Eye (tissue), 1 donor: ENCODE data around the gene DTHD1.

Source experiments
- DNase-seq: peaks from one replicate; pipeline ENCODE4 v3.0.0-alpha.2; 2015

The DTHD1 gene

DNA sequence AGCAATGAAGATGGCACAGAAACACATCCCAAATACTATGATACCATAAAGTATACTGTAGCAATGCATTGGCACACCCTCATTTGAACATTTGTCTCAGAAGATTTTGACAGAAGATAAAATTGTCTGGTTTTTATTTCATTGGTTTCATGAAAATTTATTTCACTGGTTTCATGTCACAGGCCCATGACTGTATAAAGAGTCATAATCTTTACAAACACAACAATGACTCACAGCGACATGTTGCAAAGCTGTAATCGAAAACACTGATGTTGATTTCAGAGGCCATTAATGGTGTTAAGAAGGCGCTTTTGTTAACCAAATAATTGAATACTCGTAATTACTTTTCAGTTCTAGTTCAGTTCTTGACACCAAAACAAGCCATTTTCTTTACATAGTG, 8.1 kb upstream of the DTHD1 start:
- DNase-seq = no peak

DNA sequence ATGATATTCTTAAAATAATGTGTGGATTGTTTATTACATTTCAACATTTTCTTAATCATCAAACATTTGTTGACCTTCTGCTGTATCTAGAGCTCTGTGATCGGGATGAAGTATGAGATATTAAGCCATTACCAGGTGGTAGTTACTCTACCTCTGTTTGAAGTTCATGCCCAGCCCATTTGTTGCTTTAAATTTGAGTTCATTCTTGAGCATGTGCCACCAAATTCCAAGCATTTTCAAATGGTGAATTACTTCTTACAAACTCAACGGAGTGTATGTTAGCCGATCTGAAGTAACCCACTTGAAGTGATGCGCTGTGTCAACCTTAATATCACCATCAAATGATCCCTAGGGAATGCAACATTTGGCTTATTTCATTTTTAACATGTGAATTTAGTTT, 7.3 kb upstream of the DTHD1 start:
- no peak for DNase-seq

DNA sequence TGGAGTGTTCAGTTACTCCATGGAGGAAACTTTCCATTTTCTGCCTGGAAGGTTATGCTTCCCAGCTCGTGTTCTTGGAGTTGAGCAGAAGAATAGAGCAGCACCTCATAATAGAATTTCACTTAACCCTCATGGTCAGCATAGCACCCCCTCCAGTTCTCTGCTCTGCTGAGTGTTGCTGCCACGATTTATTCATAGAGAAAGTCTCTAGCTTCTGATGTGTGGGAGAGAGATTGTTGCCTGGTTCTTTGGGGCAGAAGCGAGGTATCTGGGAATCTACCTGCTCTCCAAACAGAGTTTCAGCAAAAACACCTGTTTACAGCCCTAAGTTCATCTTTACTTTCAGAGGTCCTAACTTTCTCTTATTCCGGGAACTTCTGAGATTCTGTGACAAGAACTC, 3.9 kb upstream of the DTHD1 start:
- no peak for DNase-seq

DNA sequence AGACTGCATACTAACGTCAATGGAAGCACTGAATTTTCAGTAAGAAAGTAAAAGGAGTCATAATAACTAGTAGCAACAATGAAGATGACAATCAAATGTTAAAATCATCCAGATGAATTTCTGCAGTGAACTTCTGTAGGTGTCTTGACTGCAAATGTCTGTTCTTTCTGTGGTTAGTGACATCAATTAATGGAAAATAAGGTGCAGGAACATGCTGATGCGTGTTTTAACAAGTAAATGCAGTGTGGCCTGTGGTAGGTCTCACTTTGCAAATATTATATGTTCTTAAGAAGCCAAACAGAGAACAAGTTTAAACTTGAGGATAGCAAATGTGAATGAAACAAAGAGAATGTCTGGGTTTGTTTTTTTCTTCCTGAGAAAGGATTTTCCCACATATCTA, 2.6 kb upstream of the DTHD1 start:
- DNase-seq = no peak

DNA sequence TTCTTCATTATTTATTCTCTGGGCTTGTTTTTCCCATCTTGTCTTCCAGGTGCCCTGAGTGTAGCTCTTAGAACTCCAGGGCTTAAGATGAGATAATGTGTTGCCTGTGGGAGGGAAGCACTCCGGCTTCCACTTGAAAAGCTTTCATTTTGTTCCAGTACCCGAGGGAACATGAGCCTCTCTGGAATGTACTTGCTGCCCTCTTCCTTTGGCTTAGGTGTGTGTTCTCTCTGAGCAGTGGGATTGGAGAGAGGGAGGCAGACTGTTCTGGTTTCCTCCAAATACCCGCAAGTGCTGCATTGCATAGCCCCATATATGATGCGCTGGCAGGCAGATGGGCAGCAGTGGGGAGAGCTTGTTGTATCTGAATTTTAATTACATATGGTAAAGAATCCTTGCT, 861 bp upstream of the DTHD1 start:
- DNase-seq = peak; percentile 44

DNA sequence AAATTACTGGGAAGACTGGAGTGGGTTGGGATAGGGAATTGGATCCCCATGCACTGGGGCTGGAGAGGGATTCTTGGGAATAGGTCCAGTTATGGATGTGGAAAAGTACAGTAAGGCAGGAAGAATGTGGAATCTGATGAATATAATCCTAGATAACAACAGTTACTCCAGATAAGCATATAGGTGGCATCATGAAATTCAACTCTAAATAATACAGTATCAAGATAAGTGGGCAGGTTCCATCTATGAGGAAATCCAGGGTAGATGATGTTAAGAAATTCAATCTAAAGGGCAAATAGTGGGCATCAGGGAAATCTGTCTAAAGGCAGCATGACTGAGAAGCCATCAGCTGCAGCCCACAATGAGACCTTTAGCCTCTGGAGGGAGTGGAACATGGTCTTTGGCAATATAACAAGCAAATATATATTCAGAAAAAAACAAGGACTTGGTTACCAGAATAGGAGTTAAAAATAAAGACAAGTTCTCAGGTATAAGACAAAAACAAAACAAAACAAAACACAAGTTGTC, 1.2 kb downstream of the DTHD1 start:
- DNase-seq = no peak

DNA sequence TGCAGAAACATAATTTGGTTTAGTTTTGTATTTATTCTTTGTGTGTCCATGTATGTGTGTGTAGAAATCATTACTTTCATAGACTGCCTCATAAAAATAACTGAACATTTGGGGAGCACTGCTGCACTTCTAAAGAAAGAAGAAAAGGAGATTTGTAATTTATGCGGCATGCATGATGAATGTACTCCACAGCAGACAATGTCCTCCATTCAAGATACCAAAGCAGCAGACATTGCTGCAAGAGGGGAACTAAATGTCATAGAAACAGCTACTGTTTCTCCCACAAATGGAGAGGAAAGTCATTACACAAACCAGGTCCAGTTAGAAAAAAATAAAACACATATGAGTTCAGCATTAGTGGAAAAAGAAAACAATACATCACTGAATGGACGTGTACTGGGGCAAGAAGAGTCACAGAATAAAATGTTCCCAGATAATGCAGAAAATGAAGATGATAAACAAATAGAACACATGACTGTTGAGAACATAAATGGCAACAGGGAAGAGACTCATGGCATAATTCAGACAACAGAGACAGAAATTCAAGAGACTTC, 2.6 kb downstream of the DTHD1 start:
- no peak for DNase-seq

DNA sequence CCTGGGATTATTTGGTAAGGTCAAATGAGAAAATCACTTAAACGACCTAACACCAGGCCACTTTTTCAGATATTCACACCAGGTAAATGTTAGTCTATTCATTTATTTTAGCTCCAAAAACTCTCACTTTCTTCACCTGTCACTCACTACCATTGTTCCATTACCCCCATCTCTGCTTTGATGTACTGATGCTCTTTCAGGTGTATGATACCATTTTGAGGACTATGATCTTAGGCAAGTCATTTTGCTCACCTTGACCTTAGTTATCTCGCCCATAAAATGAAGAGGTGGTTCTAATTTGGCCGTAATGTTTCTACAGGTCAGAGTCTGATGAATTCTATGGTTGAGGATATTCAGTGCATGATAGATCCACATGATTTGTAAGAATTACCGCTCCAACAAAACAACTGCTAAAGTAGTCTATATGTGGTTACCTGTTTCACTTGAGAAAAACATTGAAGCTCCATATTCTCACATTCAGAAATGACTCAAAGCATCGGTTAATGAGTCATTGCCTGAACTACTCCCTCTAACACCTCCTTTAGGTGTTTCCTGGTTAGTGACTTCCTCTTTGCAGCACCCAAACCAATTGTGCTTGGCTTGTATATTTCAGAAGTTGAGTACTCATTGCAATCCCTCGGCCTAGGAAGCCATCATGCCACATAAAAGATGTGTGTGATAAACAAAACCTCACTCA, 4.5 kb downstream of the DTHD1 start:
- no peak for DNase-seq

DNA sequence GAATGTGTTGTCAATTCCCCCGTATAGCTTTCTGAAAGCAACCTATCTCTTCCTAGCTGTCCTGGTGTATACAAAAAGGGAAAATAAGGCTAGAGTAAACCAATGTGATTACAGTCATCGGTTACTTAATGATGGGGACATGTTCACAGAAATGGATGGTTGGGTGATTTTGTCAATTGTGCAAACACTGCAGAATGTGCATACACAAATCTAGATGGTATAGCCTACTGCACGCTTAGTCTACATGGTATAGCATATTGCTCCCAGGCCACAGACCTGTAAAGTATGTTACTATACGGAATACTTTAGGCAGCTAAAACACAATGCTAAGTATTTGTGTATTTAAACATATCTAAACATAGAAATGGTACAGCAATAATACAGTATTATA, 5.1 kb downstream of the DTHD1 start:
- DNase-seq = no peak

DNA sequence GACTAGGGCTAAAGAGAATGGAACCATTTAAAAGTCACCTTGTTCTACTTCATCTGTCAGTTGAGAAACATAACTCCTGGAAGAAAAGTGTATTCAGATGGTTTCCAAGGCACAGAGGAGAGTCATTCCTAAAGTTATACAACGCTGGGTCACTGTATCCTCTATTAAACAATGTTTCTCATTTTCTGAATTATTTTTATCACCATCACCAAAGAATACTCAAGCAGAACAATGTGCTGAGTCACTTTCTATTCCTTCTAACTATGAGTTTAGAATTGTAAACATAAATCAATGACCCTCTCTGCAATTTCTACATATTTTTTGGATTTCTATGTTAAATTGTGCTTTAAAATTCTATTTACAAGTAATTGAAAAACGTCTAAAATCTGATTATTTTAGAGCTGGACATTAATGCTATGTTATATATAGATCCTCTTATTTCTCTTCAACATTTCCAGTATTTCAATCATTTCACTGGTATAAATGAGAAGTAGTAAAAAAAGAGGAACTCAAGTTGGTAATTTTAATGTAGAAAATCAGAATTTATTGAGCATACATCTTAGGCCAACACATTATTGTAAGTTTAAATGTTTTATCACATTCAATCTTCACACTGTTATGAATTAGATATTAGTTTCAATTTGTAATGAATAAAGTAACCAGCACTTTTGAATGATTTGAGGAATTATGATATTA, 7.5 kb downstream of the DTHD1 start:
- no peak for DNase-seq

DNA sequence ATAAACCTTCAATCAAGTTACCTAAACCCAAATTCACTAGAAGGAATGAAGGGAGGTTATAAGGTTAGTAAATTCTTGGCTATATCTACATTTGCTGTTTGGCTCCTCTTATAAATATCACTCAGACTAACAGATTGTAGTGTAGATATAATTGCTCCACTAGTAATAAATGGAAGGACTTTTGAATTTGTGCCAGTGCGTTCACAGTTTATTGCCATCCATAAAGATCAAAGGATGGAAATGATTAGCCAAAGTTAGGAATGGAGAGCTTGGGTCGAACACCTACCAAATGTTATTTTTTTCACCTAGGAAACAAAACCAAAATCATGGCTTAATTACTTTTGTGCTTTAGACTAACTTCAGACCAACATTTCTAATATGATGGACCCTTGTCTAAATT, 9.2 kb downstream of the DTHD1 start:
- no peak for DNase-seq

DNA sequence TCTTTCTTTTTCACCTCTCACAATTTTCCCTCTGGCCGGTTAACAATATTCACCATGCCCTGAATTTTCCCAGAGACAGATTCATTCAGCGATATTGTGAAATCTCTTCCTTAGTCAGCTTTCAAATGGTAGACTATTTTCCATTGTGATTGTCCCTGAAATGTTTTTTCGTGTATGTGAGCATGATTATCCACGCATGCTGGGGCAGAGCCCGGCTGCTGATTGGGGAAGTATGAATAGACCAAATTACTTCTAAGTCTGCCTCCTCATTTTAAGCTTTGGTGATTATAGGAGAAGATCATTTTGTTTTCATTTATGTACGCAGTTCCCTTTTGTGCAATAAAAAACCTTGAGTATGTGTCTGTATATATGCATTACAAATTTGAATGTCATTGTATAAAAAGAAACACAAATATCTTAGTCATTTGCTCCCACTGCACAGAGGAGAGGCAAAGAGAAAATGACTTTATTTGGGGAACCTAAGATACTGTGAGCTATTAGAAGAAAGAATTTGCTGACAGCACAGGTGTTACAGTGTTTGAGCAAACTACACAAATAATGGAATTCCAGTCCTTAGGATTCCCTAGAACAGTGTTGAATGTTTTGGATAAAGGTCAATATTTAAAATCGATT, 11.3 kb downstream of the DTHD1 start:
- DNase-seq = no peak

DNA sequence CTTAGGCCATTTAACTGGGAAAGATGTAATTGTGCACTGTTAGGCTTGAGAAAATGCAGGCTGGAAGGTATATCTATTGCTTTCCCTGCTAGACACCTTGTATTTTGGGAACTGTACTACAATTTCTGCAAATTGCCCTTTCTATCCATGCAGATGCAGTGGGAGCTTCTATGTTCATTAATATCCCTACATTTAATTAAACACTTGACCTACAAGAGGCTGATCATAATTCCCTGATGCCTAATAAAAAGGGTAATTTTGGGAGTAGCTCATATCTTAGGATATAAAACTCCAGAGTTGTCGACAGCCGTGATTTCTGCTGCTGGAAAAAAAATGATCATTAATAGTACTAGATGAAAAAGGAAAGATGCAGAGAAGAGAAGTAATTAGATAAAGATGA, 19.7 kb downstream of the DTHD1 start:
- DNase-seq = no peak

DNA sequence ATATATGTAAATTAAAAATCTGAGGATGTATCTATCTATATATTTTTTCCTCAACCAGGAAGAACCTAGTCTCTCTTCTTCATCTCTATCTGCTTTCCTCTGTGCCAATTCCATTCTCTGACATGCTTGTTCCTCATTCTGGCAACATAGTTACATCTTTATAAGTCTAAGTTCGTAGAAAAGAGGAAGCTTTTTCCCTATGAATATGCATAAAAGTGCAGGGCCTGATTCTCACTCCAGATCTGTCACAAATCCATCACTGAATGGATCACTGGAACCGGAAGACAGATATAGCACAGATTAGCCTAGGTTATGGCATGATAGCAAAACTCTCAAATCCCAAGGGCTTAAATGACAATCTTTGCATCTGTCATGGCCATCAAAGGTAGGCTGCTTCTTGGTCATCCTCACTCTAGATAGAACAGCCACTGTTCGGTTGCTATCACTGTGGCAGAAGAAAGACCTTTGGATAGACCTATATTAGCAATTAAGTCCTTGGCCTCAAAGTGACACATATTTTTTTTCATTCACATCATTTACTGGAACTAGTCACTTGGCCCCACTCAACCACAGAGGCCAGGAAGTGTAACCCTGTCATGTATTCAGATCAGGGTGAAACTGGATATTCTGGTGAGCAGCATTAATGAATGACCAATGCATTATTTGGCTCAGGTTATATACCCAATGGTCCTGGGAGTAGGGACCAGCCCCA, 22.2 kb downstream of the DTHD1 start:
- no peak for DNase-seq

DNA sequence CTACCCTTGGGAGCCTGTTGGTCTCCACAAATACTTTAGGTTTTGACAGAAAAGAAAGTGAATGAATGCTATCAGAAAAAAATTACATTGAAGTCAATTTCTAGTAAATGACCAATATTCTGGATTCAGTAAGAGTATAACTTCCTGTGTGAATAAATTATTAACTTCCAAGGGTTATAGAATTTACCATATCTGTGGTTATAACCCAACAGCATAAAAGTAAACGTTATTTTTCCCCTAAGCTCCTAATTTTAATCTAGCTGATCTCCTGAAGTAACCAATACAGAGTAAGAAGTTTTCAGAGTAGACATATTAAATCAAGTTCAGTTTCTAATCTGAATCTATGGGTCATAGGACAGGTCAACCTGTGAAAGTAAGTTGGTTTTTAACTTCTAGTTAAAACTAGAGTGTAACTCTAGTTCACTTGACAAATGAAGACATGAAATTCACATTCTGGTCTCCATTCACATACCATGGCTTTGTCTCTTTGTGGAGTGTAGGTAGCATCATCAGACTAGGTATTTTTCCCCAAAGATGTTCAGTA, 22.8 kb downstream of the DTHD1 start:
- no peak for DNase-seq

DNA sequence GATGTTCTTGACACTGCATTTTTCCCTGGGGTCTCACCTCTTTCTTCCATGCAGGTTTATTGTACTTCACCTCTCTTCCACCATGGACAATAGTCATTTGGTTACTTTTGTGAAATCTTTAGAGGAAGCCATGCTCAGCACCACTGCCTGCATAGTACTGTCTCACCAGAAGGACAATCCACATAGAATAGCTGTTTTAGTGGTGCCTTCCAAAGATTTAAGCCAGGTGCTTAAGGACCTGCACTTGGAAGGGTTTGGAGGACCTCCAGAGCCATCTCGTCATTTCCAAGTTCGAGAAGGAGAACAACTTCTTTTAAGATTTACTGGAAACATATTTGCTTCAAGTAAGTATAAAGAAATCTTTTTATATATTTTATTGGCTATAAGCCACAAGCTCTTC, 26.7 kb downstream of the DTHD1 start:
- no peak for DNase-seq

DNA sequence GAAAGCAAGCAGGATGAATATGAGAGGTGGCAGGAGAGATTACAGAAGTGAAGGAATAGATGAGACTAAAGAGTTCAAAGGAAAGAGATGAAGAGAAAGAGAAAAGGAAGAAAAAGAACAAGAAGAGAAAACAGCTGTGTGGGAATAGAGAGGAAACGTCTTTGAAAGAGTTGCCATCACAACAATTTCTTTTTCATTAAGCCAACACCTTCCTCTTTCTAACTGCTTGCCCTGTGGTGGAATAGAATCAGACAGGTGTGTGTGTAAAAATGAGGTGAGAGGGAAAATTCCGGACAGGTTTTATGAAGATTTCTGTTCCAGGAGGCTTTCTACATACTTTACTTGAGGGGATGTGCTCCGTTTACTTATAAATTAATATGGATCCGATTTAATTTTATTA, 28.8 kb downstream of the DTHD1 start:
- no peak for DNase-seq

DNA sequence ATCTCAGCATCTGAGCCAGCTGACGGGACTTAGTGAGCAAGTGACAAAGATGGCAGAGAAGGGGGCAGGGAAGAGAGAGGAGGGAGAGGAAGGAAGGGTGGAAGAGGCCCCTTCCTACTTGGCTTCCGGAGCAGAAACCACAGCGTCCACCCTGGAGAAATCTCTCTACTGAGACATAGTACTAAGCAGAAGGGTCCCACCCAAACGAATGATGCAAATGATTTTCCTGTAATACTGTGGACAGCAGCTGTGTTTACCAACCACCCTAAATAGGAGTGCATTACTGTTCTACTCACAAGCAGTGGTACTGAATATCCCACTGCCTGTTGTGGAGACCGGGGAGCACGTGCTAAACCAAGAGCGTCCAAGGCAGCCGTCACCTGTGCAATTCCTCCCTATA, 29.4 kb downstream of the DTHD1 start:
- no peak for DNase-seq

DNA sequence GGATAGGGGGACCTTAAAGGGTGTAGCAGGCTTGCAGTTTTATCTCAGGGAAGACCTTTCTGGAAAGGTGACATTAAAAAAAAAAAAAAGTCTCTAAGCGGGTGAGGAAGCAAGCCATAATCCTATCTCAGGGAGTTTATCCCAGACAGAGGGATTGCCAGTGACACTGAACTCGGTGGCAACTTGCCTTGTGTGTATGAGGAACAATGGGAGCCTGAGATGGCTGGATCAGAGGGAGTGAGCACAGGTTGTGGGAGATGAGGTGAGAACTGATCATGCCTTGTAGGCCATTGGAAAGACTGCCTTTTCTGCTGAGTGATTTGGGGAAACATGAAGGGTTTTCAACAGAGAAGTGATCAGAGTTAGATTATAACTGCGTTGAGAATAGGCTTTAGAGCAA, 31.1 kb downstream of the DTHD1 start:
- DNase-seq = no peak

DNA sequence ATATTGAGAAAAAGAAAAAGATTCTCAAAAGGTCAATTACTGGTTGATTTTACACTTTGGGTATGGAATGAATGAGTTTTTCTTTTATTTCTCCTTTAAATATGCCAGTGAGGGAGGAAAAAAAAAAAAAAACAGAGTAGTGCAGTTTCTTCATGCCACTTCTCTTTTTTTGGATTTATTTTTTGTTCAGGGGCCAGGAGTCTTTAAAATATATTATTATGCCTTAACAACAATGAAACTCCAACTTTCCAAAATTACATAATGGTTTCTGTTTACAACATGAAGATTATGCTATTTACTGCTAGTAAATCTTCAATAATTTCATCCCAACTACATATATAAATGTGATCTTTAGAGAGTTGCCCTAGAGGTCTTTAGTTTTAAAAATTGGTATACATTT, 31.9 kb downstream of the DTHD1 start:
- no peak for DNase-seq

DNA sequence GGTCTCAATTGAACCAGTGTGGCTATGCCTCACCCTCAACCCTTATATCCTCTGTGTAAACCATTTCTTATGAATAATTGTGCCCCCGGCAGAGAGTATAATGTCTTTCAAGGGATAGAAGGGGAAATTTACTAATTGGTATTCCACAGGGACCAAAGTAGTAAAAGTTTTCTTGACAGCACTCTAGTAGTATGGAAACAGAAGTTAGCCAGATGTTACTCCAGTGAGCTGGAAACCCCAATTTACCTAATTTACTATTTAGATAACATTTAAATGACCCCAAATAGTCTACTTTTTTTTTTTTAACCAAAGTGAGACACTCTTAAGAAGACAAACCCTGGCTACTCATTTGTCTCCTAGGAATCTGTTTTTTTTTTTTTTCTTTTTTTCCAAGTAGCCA, 32.3 kb downstream of the DTHD1 start:
- DNase-seq = no peak

DNA sequence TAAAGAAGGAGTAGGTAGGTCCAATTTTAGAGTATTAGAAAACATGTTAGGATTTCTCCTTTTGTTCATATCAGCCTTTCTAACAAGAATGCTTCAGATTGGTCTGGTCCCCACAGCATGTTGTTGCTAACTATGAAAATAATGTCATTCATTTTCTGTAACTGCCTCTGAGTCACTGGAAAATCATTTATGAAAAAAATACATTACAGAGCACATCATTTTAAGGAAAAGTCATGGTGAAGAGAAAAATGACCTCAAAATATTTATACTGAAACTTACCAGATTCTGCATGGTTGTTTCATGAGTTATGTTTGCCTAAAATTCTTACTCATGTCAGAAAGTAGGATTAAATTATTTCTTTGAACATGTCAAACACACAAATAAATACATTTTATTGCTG, 35.2 kb downstream of the DTHD1 start:
- DNase-seq = no peak

DNA sequence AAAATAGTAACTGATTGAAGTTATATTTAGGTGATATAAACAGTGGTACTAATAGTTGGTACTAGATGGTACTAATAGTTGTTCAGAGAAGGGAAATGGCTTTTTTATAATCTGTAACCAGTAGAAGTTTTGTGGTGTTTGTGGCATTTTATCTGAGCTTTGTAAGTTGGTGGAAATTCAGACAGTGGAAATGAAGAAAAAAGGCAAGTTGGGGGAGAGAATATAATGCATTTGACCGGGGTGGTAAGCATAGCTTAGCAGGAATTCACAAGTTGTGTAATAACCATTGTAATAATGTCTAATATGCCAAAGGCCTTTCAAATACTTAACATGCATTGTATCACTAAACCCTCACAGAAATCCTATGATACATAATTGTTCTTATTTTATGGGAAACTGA, 36.3 kb downstream of the DTHD1 start:
- DNase-seq = no peak
